ENCODE measurements around the gene ATP6V0C.
A peak's percentile ranks its signal among the peaks of the same experiment; 100 is the strongest.
"Not testable (repeated sequence)": the region's sequence is repeated elsewhere in the genome, so short reads cannot be mapped to it uniquely, and the experiment has no call there.

Gene ATP6V0C

DNA sequence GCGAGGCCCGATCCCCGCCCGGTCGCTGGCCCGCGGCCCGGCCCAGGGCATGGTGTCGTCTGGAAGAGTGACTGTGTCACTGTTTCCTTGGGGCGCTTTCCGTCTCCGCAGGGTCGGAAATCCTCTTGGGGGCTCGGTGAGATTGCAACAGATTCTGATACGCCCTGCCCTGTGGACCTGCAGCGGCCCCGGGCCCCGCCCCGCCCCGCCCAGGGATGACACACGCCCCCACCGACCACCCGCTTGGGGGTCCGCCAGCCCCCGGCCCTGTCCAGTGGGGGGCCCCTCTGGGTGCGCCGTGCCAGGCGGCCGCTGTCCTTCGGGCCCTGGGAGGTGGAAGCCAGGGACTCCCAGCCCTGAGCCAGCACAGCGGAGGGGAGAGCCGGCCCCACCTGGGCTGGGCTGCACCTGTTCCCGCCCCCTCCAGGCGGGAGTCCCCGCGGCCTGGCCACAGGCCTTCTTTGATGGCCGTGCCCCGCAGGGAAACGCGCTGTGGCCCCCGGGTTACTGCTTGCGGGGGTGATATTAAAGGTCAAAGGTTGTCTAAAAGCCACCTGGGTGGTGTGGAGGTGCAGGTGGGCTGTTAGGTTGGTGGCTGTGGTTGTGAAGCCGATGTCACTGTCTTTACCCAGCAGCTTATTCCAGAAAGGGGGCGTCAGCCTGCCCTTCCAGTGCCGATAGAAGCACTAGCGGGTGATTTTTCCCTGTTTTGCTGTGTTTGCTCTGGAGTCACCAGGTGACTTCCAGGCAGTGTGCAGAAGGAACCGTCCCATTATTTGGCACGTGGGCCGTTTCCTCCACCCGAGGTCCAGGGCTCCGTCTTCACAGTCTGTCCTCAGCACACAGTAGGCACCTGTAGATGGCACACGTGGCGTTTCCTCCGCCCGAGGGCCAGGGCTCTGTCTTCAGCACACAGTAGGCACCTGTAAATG, 38.1 kb upstream of the ATP6V0C start:
- DNase-seq (ENCODE audit: low read depth), result peak; percentile 35

- DNase-seq (ENCODE audit: low read depth), result no peak
Measured at GRCh38 chr16:2476345-2476720, 37.4 kb upstream of the ATP6V0C start.

- no peak for DNase-seq (ENCODE audit: low read depth)
Measured at GRCh38 chr16:2476741-2477140, 37.0 kb upstream of the ATP6V0C start.

DNA sequence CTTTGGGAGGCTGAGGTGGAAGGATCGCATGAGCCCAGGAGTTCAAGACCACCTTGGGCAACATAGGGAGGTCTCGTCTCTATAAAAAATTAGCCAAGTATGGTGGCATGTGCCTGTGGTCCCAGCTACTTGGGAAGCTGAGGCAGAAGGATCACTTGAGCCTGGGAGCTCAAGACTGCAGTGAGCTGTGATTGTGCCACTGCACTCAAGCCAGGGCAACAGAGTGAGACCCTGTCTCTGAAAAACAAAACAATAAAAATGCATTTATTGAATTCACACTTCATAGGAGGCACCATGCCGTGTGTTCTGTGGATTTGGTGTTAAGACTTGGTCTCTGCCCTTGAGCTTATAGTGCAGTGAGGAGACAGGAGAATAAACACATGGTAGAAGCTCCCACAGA, 36.4 kb upstream of the ATP6V0C start:
- no peak for DNase-seq (ENCODE audit: low read depth)

GRCh38 chr16:2478279-2478678, 35.5 kb upstream of the ATP6V0C start:
- DNase-seq (ENCODE audit: low read depth), result no peak

DNA sequence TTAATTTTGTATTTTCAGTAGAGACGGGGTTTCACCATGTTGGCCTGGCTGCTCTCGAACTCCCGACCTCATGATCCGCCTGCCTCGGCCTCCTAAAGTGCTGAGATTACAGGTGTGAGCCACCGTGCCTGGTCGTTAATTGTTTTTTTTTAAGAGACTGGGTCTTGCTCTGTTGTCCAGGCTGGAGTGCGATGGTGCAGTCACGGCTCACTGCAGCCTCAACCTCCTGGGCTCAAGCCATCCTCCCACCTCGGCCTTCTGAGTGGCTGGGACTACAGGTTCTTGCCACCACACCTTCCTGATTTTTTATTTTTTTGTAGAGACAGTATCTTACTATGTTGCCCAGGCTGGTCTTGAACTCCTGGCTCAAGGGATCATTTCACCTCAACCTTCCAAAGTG, 33.8 kb upstream of the ATP6V0C start:
- not testable (repeated sequence) for DNase-seq (ENCODE audit: low read depth)

- DNase-seq (ENCODE audit: low read depth), result no peak
Measured at GRCh38 chr16:2480948-2481347, 32.8 kb upstream of the ATP6V0C start.

DNA sequence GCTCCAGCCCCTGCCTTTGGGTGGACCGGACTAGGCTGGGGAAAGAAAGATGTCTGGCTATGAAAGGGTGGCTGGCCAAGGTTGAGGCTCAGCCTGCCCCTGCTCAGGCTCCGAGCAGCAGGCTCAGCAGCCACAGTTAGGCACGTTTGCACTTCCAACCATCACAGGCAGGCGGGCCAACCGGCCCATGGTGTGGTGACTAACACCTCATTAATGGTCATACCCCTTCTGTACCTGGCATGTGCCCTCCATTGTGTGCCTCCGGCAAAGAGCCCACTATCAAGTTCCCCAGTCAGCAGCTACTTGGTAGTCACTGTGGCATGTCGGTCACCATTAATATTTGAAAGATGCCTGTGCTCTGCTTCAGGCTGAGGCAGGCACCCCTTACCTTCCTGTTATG, 32.1 kb upstream of the ATP6V0C start:
- DNase-seq (ENCODE audit: low read depth), result no peak

GRCh38 chr16:2482249-2482648, 31.5 kb upstream of the ATP6V0C start:
- DNase-seq (ENCODE audit: low read depth), result no peak

GRCh38 chr16:2482708-2483534, 30.8 kb upstream of the ATP6V0C start:
- no peak for DNase-seq (ENCODE audit: low read depth)

DNA sequence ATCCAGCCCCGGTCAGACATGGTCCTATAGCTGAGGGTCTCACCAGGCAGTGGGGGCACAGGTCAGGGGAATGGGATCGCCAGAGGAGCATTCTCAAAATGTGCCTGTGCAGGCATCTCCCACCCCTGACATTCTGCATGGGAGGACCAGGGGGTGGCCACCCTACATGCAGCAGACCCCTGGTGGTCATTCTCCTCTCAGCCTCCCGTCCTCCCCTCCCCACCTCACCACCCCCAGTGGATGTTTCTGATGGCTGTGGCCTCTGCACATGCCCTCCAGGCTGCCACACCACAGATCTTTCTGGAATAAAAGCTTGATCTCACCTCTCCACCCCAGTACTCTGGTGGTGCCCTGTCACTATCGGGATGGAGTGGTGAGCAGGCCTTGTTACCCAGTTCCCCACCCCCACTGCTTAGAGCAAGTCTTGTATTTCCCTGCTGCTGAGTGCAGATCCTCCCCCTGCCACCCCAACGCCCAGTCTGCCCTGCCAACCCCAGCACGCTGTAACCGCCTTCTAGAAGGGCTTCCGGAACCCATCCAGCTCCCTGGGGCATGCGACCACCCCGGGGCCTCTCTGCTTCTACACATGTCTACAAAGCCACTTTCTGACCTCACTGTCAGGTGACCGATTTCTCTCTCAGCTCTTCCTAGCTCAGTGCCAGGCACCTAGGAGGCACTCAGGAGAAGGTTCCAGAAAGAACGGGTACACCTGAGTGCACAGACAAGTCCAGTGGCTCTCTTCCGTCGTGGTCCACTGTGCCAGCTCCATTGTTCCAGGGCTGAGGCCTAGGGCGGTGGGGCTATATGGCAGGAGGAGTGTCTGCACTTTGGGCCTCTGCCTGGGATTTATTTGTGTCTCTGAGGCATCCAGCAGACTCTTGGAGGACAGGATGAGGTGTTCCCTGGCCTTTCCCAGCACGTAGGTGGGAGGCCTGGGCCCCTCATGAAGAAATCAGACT, 29.5 kb upstream of the ATP6V0C start:
- no peak for DNase-seq (ENCODE audit: low read depth)

DNA sequence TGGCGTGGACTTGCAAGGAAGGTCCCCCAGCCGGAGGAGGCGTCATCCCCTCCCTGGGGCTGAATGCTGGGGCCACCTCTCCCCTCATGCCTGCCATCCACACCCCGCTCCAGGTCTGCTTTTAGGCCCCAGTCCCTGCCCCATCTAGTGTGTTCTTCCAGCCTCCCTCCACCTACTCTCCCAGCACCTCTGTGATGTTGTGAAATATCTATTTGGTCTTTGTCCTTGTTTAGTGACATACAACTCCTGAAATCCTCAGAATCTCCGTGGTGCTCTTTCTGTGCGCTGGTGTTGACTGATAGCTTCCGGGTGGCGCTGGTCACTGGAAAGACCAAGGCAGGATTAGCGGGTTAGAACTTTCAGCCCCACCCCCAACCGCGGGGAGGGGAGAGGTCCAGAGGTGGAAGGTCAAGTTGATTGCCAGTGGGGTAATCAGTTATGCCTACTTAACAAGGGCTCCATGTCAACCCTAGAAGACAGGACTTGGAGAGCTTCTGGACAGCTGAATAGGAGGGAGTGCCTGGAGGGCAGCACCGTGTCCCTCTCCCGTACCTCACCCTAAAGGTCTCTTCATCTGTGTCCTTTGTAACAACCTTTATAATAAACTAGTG, 28.7 kb upstream of the ATP6V0C start:
- no peak for DNase-seq (ENCODE audit: low read depth)

- DNase-seq (ENCODE audit: low read depth), result no peak
Measured at GRCh38 chr16:2485811-2486507, 27.8 kb upstream of the ATP6V0C start.

DNA sequence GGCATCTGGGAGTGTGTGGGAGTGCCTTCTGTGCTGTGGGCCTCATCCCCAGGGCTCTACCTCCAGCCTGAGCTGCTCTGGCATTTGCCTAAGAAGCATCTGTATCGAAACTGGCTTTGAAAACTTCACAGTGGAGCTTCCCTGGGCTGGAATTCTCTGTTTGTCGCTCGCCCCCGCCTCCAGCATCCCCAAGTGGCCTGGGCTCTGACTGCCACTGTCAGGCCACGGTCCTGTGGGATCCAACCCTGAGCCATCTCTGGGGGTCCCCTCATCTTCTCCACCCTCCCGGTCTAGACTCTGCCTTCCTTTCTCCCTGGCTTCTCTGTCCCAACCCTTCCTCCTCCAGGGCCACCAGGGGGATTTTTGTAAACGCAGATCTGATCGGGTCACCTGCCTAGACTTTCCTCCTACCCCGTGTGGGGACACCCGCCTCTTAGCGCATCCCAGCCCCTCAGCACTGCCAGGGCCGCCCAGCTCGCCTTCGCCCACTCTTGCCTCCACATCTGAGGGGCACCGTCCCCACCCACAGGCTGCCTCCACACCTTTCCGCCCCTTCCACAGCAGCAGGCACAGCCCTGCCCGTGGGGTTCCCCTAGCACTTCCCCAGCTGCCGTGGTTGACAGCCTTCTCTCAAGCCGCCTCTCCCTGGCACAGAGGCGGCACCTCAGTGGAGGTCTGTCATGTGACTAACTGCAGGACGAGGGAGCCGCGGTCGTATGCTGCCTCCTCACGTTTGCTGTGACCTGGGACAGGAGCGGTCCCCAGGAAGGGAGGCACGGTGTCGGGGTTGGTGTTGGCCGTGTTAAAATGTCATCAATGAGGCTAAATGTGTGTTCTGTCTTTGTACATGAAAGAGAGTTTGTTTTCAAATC, 26.9 kb upstream of the ATP6V0C start:
- DNase-seq (ENCODE audit: low read depth), result peak; percentile 83

DNA sequence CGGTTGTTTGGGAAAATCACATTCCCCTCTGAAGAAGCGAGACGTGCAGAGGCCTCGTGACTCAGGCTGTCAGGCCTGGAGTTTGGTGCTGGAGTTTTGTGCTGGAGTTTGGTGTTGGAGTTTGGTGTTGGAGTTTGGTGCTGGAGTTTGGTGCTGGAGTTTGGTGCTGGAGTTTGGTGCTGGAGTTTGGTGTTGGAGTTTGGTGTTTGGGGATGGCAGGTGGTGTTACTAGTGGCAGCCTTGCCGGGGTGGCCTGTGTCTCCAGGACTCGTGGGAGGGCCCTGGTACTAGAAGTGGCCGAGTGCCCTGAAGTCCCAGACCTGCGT, 26.3 kb upstream of the ATP6V0C start:
- DNase-seq (ENCODE audit: low read depth), result no peak

DNA sequence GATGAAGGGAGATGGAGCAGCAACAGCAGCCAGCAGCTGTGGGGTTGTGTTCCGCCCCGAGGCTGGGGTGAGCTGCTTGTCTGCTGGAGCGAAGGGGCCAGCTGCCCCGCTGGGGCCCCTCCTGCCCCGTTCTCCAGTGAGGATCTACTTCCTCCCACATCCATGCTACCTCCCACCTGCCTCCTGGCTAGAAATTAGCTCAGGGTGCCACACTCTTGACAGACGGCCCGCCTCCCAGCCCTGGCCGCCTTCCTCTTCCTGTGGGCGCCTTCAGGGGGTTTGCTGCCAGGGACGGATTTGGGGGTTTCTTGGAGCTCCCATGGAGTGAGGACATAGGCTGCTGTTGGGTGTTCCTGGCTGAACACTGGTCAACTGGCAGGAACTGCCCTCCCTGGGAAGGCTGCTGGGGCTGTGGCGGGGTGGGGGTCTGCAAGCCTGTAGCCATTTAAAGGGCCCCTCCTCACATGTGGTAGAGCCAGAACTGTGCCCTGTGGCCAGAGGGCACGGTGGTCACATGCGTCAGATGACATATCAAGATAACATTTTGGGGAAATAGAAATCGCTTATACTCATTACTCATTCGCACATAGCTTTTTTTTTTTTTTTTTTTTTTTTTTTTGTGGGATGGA, 25.7 kb upstream of the ATP6V0C start:
- no peak for DNase-seq (ENCODE audit: low read depth)

DNA sequence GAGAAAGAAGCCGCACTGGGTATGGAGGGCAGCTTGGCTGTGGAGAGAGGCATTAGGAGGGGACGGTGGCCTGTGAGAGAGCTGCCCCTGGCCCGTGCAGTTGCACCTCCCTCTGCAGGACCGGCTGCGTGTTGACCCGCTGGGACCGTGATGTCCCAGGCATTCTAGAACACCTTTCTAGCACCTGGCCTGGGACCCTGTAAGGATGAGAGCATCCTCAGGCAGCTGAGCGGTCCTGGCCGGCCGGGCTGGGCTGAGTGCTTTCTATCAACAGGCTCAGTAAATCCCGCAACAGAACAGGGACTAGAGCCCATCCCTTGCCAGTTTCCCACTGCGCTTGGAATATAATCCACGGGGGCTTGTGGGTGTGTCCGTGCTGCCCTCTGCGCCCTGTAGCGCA, 24.2 kb upstream of the ATP6V0C start:
- no peak for DNase-seq (ENCODE audit: low read depth)

- no peak for DNase-seq (ENCODE audit: low read depth)
Measured at GRCh38 chr16:2490190-2491105, 23.3 kb upstream of the ATP6V0C start.

DNA sequence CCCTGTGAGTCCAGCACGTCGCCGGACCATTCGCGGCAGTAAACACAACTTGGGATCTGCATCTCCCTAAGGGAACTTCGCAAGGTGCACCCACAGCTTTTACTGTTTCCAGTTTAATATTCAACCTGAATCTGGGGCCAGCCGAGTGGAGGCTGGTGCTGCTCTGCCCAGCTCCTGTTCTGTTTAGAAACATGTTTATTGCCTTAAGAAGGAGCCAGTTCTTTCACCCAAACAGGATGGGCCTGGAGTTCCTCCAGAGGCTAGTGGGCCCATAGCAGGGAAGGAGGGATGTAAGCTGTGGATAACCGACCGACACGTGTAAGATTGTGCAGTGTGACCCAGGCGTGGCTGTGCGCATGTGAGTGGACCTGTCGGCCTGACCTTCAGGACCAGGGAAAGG, 21.5 kb upstream of the ATP6V0C start:
- no peak for DNase-seq (ENCODE audit: low read depth)

Data from stimulated activated CD4-positive, alpha-beta T cell treated with anti-CD3 and anti-CD28 coated beads, Interleukin-2, amount 100 ng/mL, for 4 hours (primary cell).